NCI-H82 treated with DMSO at 0.1 percent for 48 hours (cell line): ENCODE measurements around the gene UNG.

Experiments
- DNase-seq: peaks from one replicate; lab custom pipeline; 2025; ENCODE audit not compliant: unreplicated experiment; lab: John Stamatoyannopoulos, UW

The UNG gene

DNA sequence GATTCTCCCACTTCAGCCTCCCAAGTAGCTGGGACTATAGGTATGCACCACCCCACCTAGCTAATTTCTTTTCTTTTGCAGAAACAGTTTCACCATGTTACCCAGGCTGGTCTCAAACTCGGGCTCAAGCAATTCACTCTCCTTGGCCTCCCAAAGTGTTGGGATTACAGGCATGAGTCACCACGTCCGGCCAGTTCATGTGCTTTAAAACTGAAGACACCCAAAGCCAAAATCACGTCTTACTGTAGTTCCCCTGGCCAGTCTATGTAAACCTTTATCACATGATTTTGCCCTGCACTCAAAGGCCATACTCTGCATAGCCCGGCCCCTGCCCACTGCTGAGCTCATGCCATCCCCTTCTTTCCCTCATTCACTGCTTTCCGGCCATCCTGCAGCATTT is 8.6 kb upstream of the UNG start:
- no peak for DNase-seq

DNA sequence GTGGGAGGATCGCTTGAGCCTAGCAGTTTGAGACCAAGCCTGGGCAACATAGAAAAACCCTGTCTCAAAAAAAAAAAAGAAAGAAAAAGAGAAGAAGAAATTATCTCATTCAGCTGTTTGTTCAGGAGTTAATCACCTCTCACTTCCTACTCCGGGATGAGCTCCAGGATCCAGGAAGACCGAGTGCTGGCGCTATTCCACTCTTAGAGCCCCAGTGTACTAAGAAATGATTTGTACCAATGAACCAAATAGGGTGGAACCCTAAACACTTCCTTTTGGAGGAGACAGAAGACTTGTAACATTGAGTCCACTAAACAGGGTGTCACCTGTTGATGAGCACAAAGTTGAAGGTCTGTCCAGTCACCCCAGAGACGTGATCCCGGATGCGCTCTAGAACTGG is 7.7 kb upstream of the UNG start:
- no peak for DNase-seq

GRCh38 chr12:109092497-109093021 is 4.8 kb upstream of the UNG start:
- DNase-seq: no peak

DNA sequence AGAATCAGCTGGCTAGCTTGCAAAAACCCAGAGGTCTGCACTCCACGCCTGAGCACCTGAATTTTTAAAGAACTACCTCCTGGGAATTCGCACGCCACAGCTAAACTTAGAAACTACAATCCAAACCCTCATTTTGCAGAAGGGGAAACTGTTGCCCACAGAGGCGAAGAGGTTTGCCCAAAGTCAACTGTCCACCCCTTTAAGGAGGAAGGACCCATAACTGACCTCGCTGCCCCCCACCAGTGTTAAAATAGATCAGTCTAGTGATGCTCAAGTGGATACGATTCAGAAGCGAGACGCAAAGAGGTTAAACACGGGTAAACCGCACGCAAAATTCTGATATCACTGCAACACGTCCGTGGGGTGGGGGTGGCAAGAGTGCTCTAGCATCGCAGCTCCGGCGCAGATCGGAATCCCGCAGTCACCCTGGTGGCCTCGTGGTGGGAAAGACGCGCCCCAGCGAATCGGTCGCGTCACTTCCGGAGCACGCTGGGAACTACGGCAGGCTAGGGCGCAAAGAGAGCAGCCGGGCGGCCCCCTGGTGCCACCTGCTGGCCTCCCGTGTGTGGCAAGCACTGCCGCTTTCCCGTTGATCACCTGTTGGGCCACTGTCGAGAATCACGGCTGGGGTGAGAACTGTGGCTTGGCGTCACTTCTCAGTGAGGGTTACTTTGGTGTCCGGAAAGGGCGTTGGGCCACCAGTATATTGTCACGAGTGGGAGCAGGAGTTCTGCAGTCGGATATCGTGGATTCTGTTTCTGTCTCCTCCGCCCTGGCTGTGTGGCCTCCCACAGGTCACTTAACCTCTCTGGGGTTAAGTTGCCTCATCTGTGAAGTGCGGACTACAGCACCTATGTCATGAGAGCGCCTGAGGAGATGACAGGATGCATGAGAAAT is 4.1 kb upstream of the UNG start, which contains the start of gene ALKBH2:
Gene ALKBH2 (minus strand): TSS at position 451 of the 897 bp plus-strand sequence. CDS start 686 bp downstream, outside the sequence.
- peak; percentile 80 for DNase-seq

GRCh38 chr12:109097140-109097434 is 310 bp upstream of the UNG start:
- DNase-seq: no peak

- DNase-seq: no peak
Observed at GRCh38 chr12:109098183-109098604, 797 bp downstream of the UNG start.

DNA sequence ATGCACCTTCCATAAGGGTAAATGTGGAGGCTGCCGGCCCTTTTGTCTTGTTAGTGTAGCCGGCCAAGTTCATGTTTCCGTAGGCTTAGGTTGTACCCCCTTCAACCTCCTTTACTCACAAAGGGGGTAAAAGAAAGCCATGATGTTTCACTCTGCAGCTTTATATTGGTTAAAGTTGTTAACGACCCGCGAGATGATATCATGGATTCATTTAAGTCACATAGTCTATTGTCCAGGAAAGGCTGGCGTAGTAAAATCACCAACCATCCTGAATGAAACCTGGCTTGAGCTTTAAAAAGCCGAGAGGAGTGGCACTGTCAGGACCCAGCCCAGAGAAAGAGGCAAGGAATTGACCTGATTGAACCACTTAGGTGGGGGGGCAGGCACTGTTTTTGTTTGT is 1.3 kb downstream of the UNG start:
- DNase-seq: no peak

DNA sequence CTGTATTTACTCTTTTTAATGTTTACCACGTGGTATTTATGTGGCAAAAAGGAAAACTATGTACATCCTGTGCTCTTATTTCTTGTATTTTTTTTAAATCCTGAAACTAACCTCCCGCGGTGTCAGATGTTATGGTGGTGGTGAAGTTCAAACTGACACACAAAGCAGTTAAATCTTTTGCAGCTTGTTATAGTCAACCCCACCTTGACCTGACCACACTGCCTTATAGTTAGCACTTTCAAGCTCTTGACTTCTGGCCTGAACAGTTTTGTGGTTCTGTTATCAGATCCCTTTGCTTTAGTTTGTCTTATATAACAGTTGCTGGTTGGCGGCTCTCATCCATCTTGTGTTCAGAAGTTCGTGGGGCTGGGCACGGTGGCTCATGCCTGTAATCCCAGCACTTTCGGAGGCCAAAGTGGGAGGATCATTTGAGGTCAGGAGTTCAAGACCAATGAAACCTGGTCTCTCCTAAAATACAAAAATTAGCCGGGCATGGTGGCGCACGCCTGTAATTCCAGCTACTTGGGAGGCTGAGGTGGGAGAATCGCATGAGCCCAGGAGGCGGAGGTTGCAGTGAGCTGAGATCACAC is 2.1 kb downstream of the UNG start:
- DNase-seq: no peak

GRCh38 chr12:109100741-109101140 is 3.3 kb downstream of the UNG start:
- no peak for DNase-seq

GRCh38 chr12:109102491-109102890 is 5.1 kb downstream of the UNG start:
- no peak for DNase-seq

DNA sequence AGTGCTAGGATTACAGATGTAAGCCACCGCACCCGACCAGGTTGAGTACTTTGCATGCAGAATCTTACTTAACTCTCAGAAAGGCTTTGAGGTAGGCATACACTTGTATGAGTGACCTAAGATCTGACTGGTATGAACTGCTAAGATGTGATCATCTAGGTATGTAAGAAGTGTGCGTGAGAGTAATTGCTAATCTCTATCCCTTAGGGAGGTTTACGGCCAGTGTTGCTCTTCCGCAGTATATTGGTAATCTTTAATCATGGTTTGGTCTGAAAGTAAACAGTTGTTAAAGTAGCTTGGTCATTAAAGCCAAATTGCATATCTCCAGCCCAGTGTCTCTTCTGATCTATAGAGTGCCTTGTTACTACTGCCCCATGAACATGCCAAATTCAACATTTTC is 7.8 kb downstream of the UNG start:
- no peak for DNase-seq

- DNase-seq: no peak
Observed at GRCh38 chr12:109109746-109110350, 12.5 kb downstream of the UNG start.

DNA sequence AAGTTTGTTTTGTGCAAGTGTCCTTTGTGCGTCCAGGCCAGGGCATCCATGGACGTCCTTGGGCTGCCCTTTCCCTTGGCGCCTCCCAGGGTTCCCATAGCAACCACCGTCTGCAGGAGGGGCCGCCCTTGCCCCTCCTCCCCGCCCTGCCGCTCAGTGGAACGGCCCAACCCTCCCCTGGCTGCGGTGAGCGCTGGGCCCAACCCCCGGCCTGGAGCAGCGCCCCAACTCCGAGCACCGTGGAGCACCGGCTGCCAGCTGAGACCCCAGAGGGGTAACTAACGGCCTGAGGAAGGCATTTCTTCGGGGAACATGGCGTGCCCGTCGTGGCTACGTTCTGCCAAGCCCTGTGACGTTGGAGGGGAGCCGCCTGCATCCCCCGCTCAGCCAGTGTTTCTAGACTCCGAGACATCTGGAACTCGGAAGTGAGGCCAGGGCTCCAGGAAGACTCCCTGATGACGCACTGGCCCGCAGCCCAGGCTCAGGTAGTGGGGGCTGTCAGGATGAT is 13.6 kb downstream of the UNG start:
- DNase-seq: no peak

- no peak for DNase-seq
Observed at GRCh38 chr12:109112720-109113465, 15.5 kb downstream of the UNG start.

DNA sequence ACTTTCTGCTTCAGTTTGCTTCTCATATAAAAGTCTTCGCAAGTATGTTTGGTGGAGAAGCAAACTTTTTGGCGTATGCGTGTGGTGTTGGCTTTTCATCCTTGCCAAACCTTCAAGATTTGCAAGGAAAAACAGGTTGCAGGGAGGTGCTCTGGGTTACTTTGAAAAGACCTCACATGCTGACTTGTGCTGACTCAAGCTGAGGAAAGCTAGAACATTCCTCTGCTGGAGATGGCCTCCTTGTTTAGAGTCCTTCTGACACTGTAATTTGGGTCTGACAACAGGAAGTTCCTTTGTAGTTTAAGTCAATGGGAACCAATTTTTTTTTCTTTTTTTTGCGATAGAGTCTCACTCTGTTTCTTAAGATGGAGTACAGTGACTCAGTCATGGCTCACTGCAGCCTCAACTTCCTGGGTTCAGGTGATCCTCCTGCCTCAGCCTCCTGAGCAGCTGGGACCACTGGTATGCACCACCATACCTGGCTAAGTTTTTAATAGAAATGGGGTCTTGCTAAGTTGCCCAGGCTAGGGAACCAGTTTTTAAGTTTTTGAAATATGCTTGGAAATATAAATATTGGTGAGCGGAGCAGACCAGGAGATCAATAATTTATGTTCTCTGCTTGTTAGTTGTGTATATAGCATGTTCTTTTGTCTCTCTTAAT is 16.4 kb downstream of the UNG start:
- no peak for DNase-seq

DNA sequence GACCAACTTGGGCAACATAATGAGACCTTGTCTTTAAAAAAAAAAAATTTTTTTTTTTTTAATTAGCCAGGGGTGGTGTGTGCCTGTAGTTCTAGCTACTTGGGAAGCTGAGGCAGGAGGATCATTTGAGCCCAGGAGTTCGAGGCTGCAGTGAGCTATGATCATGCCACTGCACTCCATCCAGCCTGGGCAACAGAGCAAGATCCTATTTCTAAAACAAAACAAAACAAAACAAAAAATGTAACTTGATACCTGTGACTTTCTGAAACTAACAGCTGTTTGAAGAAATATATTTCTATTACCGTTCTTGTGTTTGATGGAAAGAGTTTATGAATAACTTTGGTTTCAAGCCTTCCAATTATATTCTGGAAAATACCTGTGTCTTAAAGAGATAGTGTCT is 17.2 kb downstream of the UNG start:
- DNase-seq: no peak

GRCh38 chr12:109115404-109115757 is 18.0 kb downstream of the UNG start:
- no peak for DNase-seq

GRCh38 chr12:109115758-109116610 is 18.6 kb downstream of the UNG start, which contains the start of gene ACACB:
Gene ACACB, plus strand, starts transcription at chr12:109116587. Its CDS starts 22,819 bp downstream, at chr12:109139406.
- no peak for DNase-seq

- DNase-seq: no peak
Observed at GRCh38 chr12:109116611-109116949, 19.2 kb downstream of the UNG start.

DNA sequence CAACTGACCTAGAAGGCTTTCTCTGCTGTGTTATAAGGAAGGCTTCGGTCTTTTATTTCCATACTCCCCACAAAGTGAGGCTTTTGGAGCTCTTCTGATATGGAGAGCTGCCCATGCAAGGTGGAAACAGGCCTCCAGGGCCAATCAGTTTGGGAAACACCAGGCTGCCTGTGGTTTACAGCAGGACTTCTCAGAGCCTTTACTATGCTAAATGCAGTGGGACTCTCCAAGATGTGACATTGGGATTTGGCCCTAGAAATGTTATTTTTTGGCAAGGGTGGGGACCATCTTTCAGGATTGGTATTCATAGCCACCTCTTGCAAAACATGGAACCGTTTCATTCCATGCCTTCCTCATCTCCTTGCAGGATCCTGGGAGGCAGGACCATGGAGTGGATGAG is 22.7 kb downstream of the UNG start:
- no peak for DNase-seq
